Stimulated activated CD8-positive, alpha-beta memory T cell treated with anti-CD3 and anti-CD28 coated beads, Interleukin-4, amount 100 ng/mL, for 1 hour (primary cell): ENCODE results near the gene INO80B.
A peak's percentile ranks its signal among the peaks of the same experiment; 100 is the strongest.

Experiments
- DNase-seq, 2 donors: peaks; one replicate each; pipeline ENCODE4 v3.0.0-alpha.2; 2020; ENCODE audit warnings: low read depth in 2 of 2, low spot score in 1 of 2

INO80B gene

DNA sequence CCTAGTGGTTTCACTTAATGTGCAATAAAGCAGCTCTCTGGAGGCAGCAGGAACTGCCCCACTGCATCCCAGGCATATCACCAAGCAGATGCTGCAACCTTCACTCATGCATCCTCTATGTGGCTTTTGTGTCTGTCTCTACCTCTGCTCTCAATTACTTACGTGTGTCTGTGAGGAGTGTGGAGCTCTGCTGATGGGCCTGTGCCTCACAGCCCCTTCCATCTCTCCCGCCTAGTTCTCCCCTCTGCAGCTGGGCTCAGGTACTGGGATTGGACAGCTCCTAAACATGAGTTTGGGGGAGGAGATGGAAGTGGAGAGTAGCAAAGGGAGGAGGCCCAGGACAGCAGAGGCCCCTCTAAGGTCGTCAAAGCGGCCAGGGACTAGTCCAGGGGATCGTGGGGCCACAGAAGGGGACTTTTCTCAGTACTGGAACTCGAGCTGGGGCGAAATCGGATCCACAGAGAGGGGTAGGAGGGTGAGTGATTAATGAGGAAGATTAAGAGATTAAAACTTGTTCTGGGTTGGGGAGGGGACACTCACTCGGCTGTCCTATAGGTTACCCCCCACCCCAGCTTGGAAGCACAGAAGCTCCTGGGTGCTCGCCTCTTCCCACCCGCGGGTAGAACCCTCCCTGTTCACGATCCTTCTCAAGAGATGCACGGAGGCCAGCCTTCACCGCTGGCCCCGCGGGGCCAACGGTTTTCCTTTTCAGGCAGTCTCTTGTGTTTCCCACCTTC, 46.6 kb downstream of the INO80B start:
- no peak for DNase-seq

DNA sequence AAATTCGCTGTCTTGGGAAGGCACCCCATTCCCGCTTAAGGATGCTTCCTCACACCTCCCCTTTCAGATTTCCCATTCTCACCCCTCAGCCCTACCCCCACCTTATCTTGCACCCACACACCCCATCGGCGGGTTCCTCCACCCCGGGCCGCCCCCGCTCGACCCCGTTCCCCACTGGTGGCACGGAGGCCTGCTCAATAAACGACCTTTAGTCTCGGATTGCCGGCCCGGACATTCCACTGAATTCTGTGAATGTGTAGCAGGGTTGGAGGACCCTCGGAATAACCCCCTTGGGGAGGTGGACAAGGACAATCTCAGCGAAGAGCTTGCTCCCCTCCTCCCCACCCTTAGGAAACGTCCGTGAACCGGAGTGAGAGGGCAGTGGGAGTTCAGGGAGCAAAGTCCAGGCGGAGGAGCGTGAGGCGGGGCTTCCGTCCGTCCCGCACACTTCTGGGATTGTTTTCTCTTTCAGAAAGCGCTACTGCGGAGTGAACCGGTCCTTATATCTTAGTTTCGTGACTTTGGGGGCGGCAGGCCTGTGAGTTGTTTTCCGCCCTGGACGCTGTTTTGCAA, 47.3 kb downstream of the INO80B start:
- no peak for DNase-seq

DNA sequence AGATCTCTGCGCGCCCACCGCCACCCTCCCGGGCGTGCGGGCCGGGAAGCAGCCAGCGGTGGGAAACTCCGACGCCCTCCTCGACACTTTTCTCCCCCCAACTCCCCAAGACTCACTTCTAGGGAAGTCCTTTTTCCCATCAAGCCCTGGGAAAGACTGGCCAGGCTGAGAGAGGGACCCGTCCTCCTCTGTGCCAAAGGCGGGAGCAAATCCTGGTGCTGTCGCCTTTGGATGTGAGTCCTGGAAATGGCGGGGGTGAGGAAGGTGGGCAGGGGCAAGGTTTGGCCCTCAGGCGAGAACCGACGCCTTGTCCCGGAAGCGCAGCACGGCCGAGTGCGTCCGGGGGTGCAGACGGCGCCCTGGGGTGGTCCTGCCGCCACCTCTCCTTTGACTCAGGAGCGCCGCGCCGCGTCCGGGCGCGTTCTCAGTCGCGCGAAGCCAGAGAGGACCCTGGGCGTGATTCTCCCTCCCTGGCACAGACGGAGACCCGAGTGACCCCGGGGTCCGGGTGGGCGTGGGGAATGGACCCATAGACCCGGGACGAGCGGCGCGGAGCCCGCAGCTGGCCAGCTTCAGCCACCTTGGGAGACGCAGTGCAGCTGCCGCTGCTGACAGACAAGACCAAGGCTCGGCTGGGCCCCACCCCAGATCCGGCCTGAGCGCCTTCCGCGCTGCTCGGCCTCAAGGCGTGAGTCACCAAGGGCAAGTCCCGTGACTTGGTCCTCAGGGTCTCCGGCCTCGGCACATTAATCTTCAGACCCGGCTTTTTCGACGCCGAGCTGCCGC, 48.0 kb downstream of the INO80B start:
- DNase-seq: peak in 1 of 2 donors; percentile 30

- no peak for DNase-seq
Measured at GRCh38 chr2:74503506-74504475, 48.9 kb downstream of the INO80B start.

DNA sequence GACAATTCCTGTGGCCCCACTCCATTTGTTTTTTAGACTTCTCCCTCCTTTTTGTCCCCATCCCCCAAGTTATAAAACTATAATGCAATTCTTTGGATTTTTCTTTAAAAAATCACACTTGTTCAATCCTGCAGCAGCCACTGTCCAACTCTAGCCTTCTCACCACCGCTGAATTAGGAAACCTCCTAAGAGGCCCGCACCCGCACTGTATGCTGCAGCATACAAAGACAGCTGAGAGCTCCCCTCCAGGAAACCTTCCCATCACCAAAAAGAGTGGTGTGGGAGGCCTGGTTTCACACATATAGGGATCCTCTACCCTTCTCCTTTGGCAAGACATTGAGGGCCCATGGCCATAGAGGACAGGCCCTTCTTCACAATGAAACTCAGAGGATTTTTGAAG, 49.7 kb downstream of the INO80B start:
- DNase-seq: no peak

GRCh38 chr2:74505448-74506246, 50.8 kb downstream of the INO80B start:
- DNase-seq: no peak

DNA sequence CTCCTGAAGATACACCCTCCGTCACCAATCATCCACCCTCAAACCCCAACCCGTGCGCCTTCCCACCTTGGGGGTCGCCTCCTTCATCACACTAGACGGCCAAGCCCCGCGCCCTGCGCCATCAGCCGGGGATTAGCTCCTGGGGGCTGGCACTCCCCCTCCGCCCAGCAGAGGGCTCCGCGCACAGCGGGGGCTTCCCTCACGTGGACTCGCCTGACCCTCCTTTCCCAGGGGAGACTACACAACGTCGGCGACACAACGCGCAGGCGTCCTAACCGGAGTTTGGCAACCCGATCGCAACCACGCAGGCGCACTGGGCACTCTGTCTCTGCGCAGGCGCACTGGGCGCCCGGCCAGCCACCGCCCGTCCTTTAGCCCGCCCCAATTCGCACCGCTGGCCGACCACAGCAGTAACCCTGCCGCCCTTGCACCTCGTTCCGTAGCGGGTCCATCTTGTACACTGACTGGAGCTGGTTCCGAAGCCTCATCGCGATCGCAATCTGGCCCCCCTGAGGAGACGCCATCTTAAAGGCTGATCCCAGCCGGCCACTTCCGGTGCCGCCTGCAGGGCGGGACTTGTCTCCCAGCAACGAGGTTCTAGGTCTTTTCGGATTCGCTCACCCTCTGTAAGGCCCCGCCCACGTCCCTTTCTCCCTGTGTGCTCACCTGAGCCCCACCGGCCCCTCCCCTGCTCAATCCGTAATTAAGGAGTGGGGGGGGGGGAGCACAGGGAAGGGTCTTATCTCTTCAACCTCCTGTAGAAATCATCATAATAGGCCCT, 52.4 kb downstream of the INO80B start, which contains the start of gene PCGF1:
TSS of gene PCGF1 (minus strand) at position 551 of the 781 bp plus-strand sequence. CDS start at position 524, 27 bp downstream.
- peak; percentile 96 to 98 for DNase-seq
